Uterine smooth muscle cell (primary cell): ENCODE measurements around the gene TEX53. TPM values are rescaled to one million over a fixed set of nuclear protein-coding genes. Genes with fewer than 3 reads are reported as not detected.

Source experiments
- total RNA-seq: library from RNA; depleted of rRNA; stranded (reverse); fragments of >200 nt; gene quantifications from 2 replicates; pipeline ENCODE4 v1.2.3, GENCODE V29; 2014

TEX53 gene
- not detected in 2 replicates for total RNA-seq

DNA sequence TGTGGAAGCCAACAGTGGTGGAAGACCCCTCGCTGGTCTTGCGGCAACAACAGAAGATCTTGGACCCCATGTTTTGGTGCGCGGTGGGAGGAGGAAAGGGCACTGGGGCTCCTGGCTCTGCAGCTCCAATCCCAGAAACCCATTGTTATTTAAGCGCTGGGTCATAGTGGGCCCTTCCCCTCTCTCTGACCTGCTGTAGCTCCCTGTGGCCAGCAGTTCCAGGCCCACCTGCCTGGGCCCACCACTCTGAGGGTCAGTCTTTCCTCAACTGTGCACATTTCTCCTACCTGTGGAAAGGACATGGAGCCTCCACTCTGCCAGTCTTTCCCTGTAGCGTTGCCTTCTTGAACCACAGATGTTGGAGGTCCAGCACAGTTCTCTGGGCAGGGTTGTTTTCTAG lies at the start of gene TEX53:
TSS of gene TEX53 (minus strand) at position 101 of the 400 bp plus-strand sequence. CDS start at position 70, 31 bp downstream.

GRCh38 chr9:114681594-114682332 lies 24.2 kb upstream of the TEX53 start, which contains the start of gene TEX48:
TEX48 (minus strand) TSS chr9:114682192; CDS start chr9:114671723, 10,469 bp downstream.

Other genes with a start within 250 kb of the TEX53 start
- gene WHRN, start 152.3 kb downstream of the TEX53 start, total RNA-seq: 1.5 and 3.4 TPM in 2 replicates
- gene ATP6V1G1, start 70.0 kb downstream of the TEX53 start, total RNA-seq: 114 and 162 TPM in 2 replicates
- 5.0 and 12.7 TPM in 2 replicates for gene TMEM268, start 46.5 kb downstream of the TEX53 start, total RNA-seq
- not detected in 2 replicates for gene TEX48, start 24.4 kb upstream of the TEX53 start, total RNA-seq
- gene TNFSF15, start 148.2 kb upstream of the TEX53 start, total RNA-seq: 3.0 and 3.4 TPM in 2 replicates